Measurements from ENCODE around the gene ZNF787. TPM values are rescaled to one million over a fixed set of nuclear protein-coding genes. Genes with fewer than 3 reads are reported as not detected.

Gene ZNF787
- polyA plus RNA-seq, 1 of the 3 experiments (the other 2 are of a cell fraction) = 16.0 TPM

- 96% methylated on average over 67 of the region's 104 CpGs for WGBS (ENCODE audit: low lambda C conversion rate)
- Histone ChIP-seq H3K4me3 (ENCODE audit: low read depth in 2 of 2, low read length in 1 of 2) (no peak overlapping the region), H2AFZ (ENCODE audit: low read depth) (no peak overlapping the region), H3K79me2 (ENCODE audit: insufficient read depth) (peaks cover 34% of the 10 kb centered on the region; the same call in 1 of the 2 replicates), H3K9me3 (no peaks in the 10 kb centered on the region), H3K4me2 (no peak overlapping the region), H3K36me3 (replicated peaks in 1 of 2; ENCODE audit: control insufficient read depth in 1 of 2, insufficient read depth in 2 of 2, low read length in 1 of 2) (peaks cover 0 to 21% of the 10 kb centered on the region in 2 experiments), H3K9me2 (no peaks in the 10 kb centered on the region), H3F3A (replicated peaks; ENCODE audit: insufficient read depth) (peaks cover 3% of the 10 kb centered on the region), H3K9ac (no peak overlapping the region), H3K4me1 (ENCODE audit: control insufficient read depth in 1 of 2, insufficient read depth in 2 of 2, low read depth in 1 of 2, low read length in 1 of 2) (no peaks in the 10 kb centered on the region; a peak in 1 of 4 replicates), H3K27me3 (ENCODE audit: insufficient read depth) (no peaks in the 10 kb centered on the region), H3K27ac (ENCODE audit: low read depth in 2 of 2, low read length in 1 of 2) (no peak overlapping the region), H4K20me1 (ENCODE audit: insufficient read depth) (peaks cover 77% of the 10 kb centered on the region)
- TF ChIP-seq MEF2A (IDR thresholded peaks at IDR 0.05; ENCODE audit: borderline replicate concordance, low read depth) (no peak), ZBTB33 (IDR thresholded peaks at IDR 0.05; ENCODE audit: borderline replicate concordance, low read depth) (no peak), TCF12 (IDR thresholded peaks at IDR 0.05) (no peak), TAF1 (IDR thresholded peaks at IDR 0.05; ENCODE audit: borderline replicate concordance, low read depth, low read length) (no peak), FOSL2 (IDR thresholded peaks at IDR 0.05; ENCODE audit: borderline replicate concordance, low read depth) (no peak), CHD2 (IDR thresholded peaks at IDR 0.05; ENCODE audit: low read length, partially characterized antibody) (no peak), ELF1 (IDR thresholded peaks at IDR 0.05) (no peak)
- DNase-seq = no peak
- ChIA-PET CTCF (no interaction called here), POLR2A (no interaction called here)
These were observed 33.2 kb downstream of the ZNF787 start for GRCh38 chr19:56087647-56088496.

- Histone ChIP-seq H3K36me3 (replicated peaks in 1 of 2; ENCODE audit: control insufficient read depth in 1 of 2, insufficient read depth in 2 of 2, low read length in 1 of 2) (peaks cover 0 to 21% of the 10 kb centered on the region in 2 experiments), H3K9ac (no peak overlapping the region), H3K9me3 (no peaks in the 10 kb centered on the region), H2AFZ (ENCODE audit: low read depth) (no peak overlapping the region), H3K4me3 (ENCODE audit: low read depth in 2 of 2, low read length in 1 of 2) (no peak overlapping the region), H3K4me1 (ENCODE audit: control insufficient read depth in 1 of 2, insufficient read depth in 2 of 2, low read depth in 1 of 2, low read length in 1 of 2) (no peaks in the 10 kb centered on the region; a peak in 1 of 4 replicates), H4K20me1 (ENCODE audit: insufficient read depth) (peaks cover 67% of the 10 kb centered on the region), H3F3A (replicated peaks; ENCODE audit: insufficient read depth) (peaks cover 10% of the 10 kb centered on the region), H3K79me2 (ENCODE audit: insufficient read depth) (peaks cover 23% of the 10 kb centered on the region; the same call in 1 of the 2 replicates), H3K4me2 (no peak overlapping the region), H3K9me2 (no peaks in the 10 kb centered on the region), H3K27me3 (ENCODE audit: insufficient read depth) (no peaks in the 10 kb centered on the region), H3K27ac (ENCODE audit: low read depth in 2 of 2, low read length in 1 of 2) (no peak overlapping the region)
- WGBS (ENCODE audit: low lambda C conversion rate) = 87% methylated on average over 27 of the region's 49 CpGs
- DNase-seq = no peak
- POLR2A ChIA-PET = no interaction called here
- CTCF ChIA-PET = interaction anchor here (2.6 to 2.9 kb wide), 2 partner anchors 10 to 20 kb away, joined by 8 to 18 read pairs; no protein-coding TSS in a partner anchor
- TF ChIP-seq MXI1 (IDR thresholded peaks at IDR 0.05; ENCODE audit: low read depth, low read length) = no peak
- no peak for TF ChIP-seq MEF2A (IDR thresholded peaks at IDR 0.05; ENCODE audit: borderline replicate concordance, low read depth)
- TF ChIP-seq ZBTB33 (IDR thresholded peaks at IDR 0.05; ENCODE audit: borderline replicate concordance, low read depth) = no peak
These were observed 34.2 kb downstream of the ZNF787 start for GRCh38 chr19:56086671-56087430.

Measured in SK-N-SH (cell line).